MM.1S (cell line): ENCODE data around the gene PEAK1.

Experiments used
- CTCF ChIP-seq: fragments of 300-600 bp; sonication (generic); IDR thresholded peaks from 2 replicates; pipeline ENCODE4 v1.5.1; 2016; ENCODE audit warnings: antibody characterized with exemption, low read length, mixed read lengths
- EZH2 ChIP-seq: fragments of 300-600 bp; sonication (generic); optimal IDR thresholded peaks from 2 replicates; pipeline ENCODE3; 2017; ENCODE audit warnings: low read depth, mild to moderate bottlenecking, antibody characterized with exemption, low read length, mixed read lengths
- EZH2phosphoT487 ChIP-seq: fragments of 300-600 bp; sonication (generic); IDR thresholded peaks from 2 replicates; pipeline ENCODE4 v1.6.1; 2018; ENCODE audit warnings: antibody characterized with exemption, low read length

GRCh38 chr15:77412972-77413698, 6.8 kb downstream of the PEAK1 start:
- TF ChIP-seq CTCF (no peak), EZH2 (no peak), EZH2phosphoT487 (no peak)
